Naive thymus-derived CD4-positive, alpha-beta T cell (primary cell): Measurements from ENCODE around the gene PKM. TPM values are rescaled to one million over a fixed set of nuclear protein-coding genes. Genes with fewer than 3 reads are reported as not detected.

ENCODE experiments used
- ATAC-seq: fragments of 150-1000 bp; cut with Tn5 transposase; 2 replicates; pipeline ENCODE4 v1.10.0; 2021; ENCODE audit warnings: mild to moderate bottlenecking, moderate library complexity
- CTCF ChIA-PET: fragments of 350-600 bp; sonication (Branson Sonifier 250); formaldehyde crosslinking; loops from one replicate; lab custom pipeline; 2021; ENCODE audit warnings: antibody characterized with exemption; lab: Charles Lee
- POLR2A ChIA-PET: fragments of 350-600 bp; sonication (Branson Sonifier 250); formaldehyde crosslinking; loops from one replicate; lab custom pipeline; 2021; ENCODE audit warnings: antibody characterized with exemption, inconsistent platforms; lab: Charles Lee
- DNase-seq, 9 donors: peaks; one replicate each; pipeline versions ENCODE4 v3.0.0 to v3.0.0-alpha.2; 2020 to 2022; ENCODE audit warnings: mixed read lengths in 1 of 9
- H3K27ac ChIP-seq: one replicate; pipeline ENCODE4 v1.7.0; 2013; ENCODE audit warnings: mild to moderate bottlenecking, low read depth, low read length, moderate library complexity
- H3K27me3 ChIP-seq, 2 donors: one replicate each; pipeline ENCODE4 v1.7.0; 2013; ENCODE audit warnings: low read length in 2 of 2, mild to moderate bottlenecking in 2 of 2, moderate library complexity in 2 of 2; ENCODE audit not compliant: control insufficient read depth in 2 of 2, insufficient read depth in 2 of 2
- H3K36me3 ChIP-seq, 3 experiments: 1 replicate in 2 of 3; 2 replicates in 1 of 3; pipeline ENCODE4 v1.7.0; 2013; ENCODE audit warnings: low read length in 3 of 3, mild to moderate bottlenecking in 3 of 3, moderate library complexity in 1 of 3; ENCODE audit not compliant: insufficient read depth in 3 of 3, control insufficient read depth in 2 of 3
- H3K4me1 ChIP-seq, 2 donors: one replicate each; pipeline ENCODE4 v1.7.0; 2013; ENCODE audit warnings: low read length in 2 of 2, mild to moderate bottlenecking in 2 of 2, moderate library complexity in 1 of 2; ENCODE audit not compliant: control insufficient read depth in 2 of 2, insufficient read depth in 2 of 2
- H3K4me3 ChIP-seq: 2 replicates; pipeline ENCODE4 v1.7.0; 2013; ENCODE audit warnings: mild to moderate bottlenecking, low read length
- H3K9me3 ChIP-seq, 3 experiments: 1 replicate in 2 of 3; 2 replicates in 1 of 3; pipeline ENCODE4 v1.7.0; 2013; ENCODE audit warnings: low read length in 3 of 3; ENCODE audit not compliant: control insufficient read depth in 2 of 3
- H3K27ac Mint-ChIP-seq, 9 donors: one replicate each; pipeline ENCODE4 v1.8.0; 2020 to 2022; ENCODE audit warnings: mixed read lengths in 9 of 9, mild to moderate bottlenecking in 8 of 9, moderate library complexity in 5 of 9, inconsistent platforms in 2 of 9
- H3K27me3 Mint-ChIP-seq, 5 donors: one replicate each; pipeline ENCODE4 v1.8.0; 2021 to 2022; ENCODE audit warnings: mixed read lengths in 5 of 5, mild to moderate bottlenecking in 1 of 5
- H3K36me3 Mint-ChIP-seq, 5 donors: one replicate each; pipeline ENCODE4 v1.8.0; 2020 to 2022; ENCODE audit warnings: mixed read lengths in 5 of 5, mild to moderate bottlenecking in 3 of 5, inconsistent platforms in 1 of 5
- H3K4me1 Mint-ChIP-seq, 7 donors: one replicate each; pipeline ENCODE4 v1.8.0; 2020 to 2022; ENCODE audit warnings: mixed read lengths in 7 of 7, mild to moderate bottlenecking in 3 of 7, inconsistent platforms in 1 of 7
- H3K4me3 Mint-ChIP-seq, 10 donors: one replicate each; pipeline ENCODE4 v1.8.0; 2020 to 2022; ENCODE audit warnings: mild to moderate bottlenecking in 10 of 10, mixed read lengths in 10 of 10, moderate library complexity in 6 of 10, inconsistent platforms in 2 of 10
- H3K9me3 Mint-ChIP-seq, 11 donors: one replicate each; pipeline ENCODE4 v1.8.0; 2020 to 2022; ENCODE audit warnings: mixed read lengths in 11 of 11, mild to moderate bottlenecking in 4 of 11, inconsistent platforms in 1 of 11, moderate library complexity in 1 of 11
- intact Hi-C, 2 donors: fragments of 100-400 bp; cut with micrococcal nuclease; formaldehyde crosslinking; loops; one replicate each; pipeline ENCODE4 v1.15.1; 2023
- polyA plus RNA-seq, 2 donors: library from polyadenylated mRNA; unstranded; fragments of 300-500 nt; fragmentation: Illumina TruSeq; gene quantifications; one replicate each; pipeline ENCODE4 v1.2.3, GENCODE V29; 2021
- total RNA-seq, 6 experiments: library from RNA in 5 of 6; stranded (reverse) in 5 of 6; gene quantifications; 1 replicate in 5 of 6; 2 replicates in 1 of 6; pipeline ENCODE4 v1.2.3 and lab custom pipeline; 2021 to 2026

PKM gene
- total and polyA plus RNA-seq, 7 experiments from 2014 or later, result 237 to 1,627 (median 357) TPM

GRCh38 chr15:72252663-72253299, 21.8 kb upstream of the PKM start:
- no peak overlapping the region for H3K27ac ChIP-seq
- H3K4me3 ChIP-seq, result no peak overlapping the region
- ChIA-PET CTCF (no interaction called here), POLR2A (interaction anchor here (2.4 kb wide), 1 partner anchor 21 kb away, joined by 11 read pairs; no protein-coding TSS in a partner anchor)
- intact Hi-C loops, result loop anchor here in 1 of 2 donors (5.0 kb wide), 1 partner anchor 55 kb away; the partner anchor contains the start of gene GRAMD2A
- no peaks in the 10 kb centered on the region for H3K9me3 Mint-ChIP-seq
- DNase-seq (no peak), ATAC-seq (no peak)
- peaks cover 12 to 90% (median 26%) of the 10 kb centered on the region in 3 experiments for H3K36me3 ChIP-seq
- no peaks in the 10 kb centered on the region for H3K4me1 ChIP-seq
- peaks cover 19 to 62% (median 25%) of the 10 kb centered on the region in 5 donors for H3K36me3 Mint-ChIP-seq
- H3K4me3 Mint-ChIP-seq, result no peak overlapping the region
- H3K9me3 ChIP-seq, result no peaks in the 10 kb centered on the region
- no peaks in the 10 kb centered on the region for H3K27me3 ChIP-seq
- H3K4me1 Mint-ChIP-seq, result peaks cover 0 to 7% (median 0%) of the 10 kb centered on the region in 7 donors
- no peaks in the 10 kb centered on the region for H3K27me3 Mint-ChIP-seq
- H3K27ac Mint-ChIP-seq, result no peak overlapping the region

- Histone ChIP-seq H3K36me3 (peaks cover 4 to 61% (median 6%) of the 10 kb centered on the region in 3 experiments), H3K27me3 (no peaks in the 10 kb centered on the region), H3K27ac (no peak overlapping the region), H3K4me1 (no peaks in the 10 kb centered on the region), H3K4me3 (no peak overlapping the region), H3K9me3 (no peaks in the 10 kb centered on the region)
- POLR2A ChIA-PET, result no interaction called here
- Mint-ChIP-seq H3K36me3 (peaks cover 22 to 51% (median 25%) of the 10 kb centered on the region in 5 donors), H3K9me3 (no peaks in the 10 kb centered on the region), H3K27me3 (no peaks in the 10 kb centered on the region), H3K4me1 (peaks cover 0 to 11% (median 0%) of the 10 kb centered on the region in 7 donors), H3K27ac (peak overlapping the region in 3 of 9 donors; percentile 25 to 59 (median 25)), H3K4me3 (no peak overlapping the region)
- ATAC-seq (no peak), DNase-seq (no peak)
- intact Hi-C loops, result no loop called here
- CTCF ChIA-PET, result no interaction called here
These were observed 18.3 kb upstream of the PKM start for GRCh38 chr15:72249142-72249810.

DNA sequence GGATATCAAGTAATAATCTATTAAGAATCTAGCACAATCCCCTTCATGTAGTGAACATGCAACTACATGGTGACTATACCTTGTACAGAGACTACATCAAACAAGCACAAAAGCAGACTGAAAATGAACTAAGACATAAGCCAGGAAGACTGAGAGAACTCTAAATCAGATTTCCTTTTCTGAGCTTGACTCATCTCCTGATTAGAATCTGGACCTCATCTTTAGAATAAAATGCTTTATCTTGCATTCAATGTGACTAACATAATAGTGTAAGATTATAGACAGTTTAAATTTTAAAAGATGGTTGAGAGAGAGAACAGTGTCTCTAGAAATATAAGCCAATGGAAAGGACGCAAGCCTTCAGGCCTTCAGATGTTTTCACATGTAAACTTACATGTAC, 17.5 kb upstream of the PKM start:
- intact Hi-C loops, result no loop called here
- H3K27me3 Mint-ChIP-seq, result no peaks in the 10 kb centered on the region
- DNase-seq, result no peak
- no peaks in the 10 kb centered on the region for H3K9me3 ChIP-seq
- no peak overlapping the region for H3K4me3 Mint-ChIP-seq
- no peaks in the 10 kb centered on the region for H3K9me3 Mint-ChIP-seq
- no peaks in the 10 kb centered on the region for H3K4me1 ChIP-seq
- ATAC-seq, result no peak
- POLR2A ChIA-PET, result no interaction called here
- peaks cover 0 to 11% (median 0%) of the 10 kb centered on the region in 7 donors for H3K4me1 Mint-ChIP-seq
- H3K36me3 Mint-ChIP-seq, result peaks cover 20 to 50% (median 23%) of the 10 kb centered on the region in 5 donors
- H3K36me3 ChIP-seq, result peaks cover 4 to 61% (median 6%) of the 10 kb centered on the region in 3 experiments
- no peaks in the 10 kb centered on the region for H3K27me3 ChIP-seq
- CTCF ChIA-PET, result no interaction called here
- no peak overlapping the region for H3K27ac ChIP-seq
- no peak overlapping the region for H3K4me3 ChIP-seq
- peak overlapping the region in 2 of 9 donors; percentile 25 to 44 for H3K27ac Mint-ChIP-seq

- Mint-ChIP-seq H3K4me1 (peaks cover 0 to 19% (median 0%) of the 10 kb centered on the region in 7 donors), H3K9me3 (no peaks in the 10 kb centered on the region), H3K27ac (peak overlapping the region in 6 of 9 donors; percentile 5 to 85 (median 48)), H3K4me3 (no peak overlapping the region), H3K36me3 (peaks cover 4 to 37% (median 18%) of the 10 kb centered on the region in 5 donors), H3K27me3 (no peaks in the 10 kb centered on the region)
- H3K4me1 ChIP-seq, result no peaks in the 10 kb centered on the region
- H3K36me3 ChIP-seq, result peaks cover 0 to 49% (median 0%) of the 10 kb centered on the region in 3 experiments
- ATAC-seq (no peak), DNase-seq (no peak)
- ChIA-PET CTCF (interaction anchor here (1.3 kb wide), 1 partner anchor 16 kb away, joined by 3 read pairs; no protein-coding TSS in a partner anchor), POLR2A (interaction anchor here (1.3 kb wide), 1 partner anchor 30 kb away, joined by 4 read pairs; no protein-coding TSS in a partner anchor)
- no peaks in the 10 kb centered on the region for H3K27me3 ChIP-seq
- no peak overlapping the region for H3K4me3 ChIP-seq
- H3K27ac ChIP-seq, result no peak overlapping the region
- no peaks in the 10 kb centered on the region for H3K9me3 ChIP-seq
- intact Hi-C loops, result no loop called here
These were observed 11.9 kb upstream of the PKM start for GRCh38 chr15:72242775-72243370.

DNA sequence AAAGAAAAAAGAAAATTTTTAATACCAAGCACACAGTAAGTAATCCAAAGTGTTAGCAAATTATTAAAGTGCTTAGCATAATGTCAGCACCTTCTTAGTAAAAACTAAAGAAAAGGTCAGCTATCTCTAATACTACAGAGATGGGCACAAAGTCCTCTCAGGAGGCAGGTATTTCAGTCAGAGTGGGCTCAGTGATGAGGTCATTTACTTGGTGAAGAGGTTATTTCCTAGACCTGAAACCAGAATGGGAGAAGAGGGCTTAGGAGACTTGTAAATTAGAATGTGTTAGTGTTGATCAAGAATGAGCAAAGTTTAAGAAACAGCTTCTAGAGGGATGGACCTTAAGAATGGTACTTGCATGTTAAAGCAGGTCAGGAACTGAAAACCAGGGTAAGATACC, 8.7 kb upstream of the PKM start:
- CTCF ChIA-PET, result interaction anchor here (1.7 kb wide), 1 partner anchor 12 kb away, joined by 7 read pairs; no protein-coding TSS in a partner anchor
- H3K4me1 Mint-ChIP-seq, result peaks cover under 1 to 38% (median 15%) of the 10 kb centered on the region in 7 donors

DNA sequence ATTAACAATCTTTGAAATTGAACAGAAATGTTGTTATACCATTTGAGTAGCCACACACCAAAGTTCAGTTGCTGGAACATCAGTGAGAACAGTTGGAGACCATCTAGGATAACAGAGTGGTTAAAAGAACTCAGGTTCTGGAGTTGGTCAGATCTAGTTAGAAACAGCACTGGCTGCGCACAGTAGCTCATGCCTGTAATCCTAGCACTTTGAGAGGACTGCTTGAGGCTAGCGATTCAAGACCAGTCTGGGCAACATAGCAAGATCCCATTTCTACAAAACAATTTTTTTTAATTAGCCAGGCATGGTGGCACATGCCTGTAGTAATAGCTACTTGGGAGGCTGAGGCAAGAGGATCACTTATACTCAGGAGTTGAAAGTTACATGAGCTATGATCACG, 7.6 kb upstream of the PKM start:
- H3K27ac Mint-ChIP-seq, result no peak overlapping the region

More for the DNA sequence above, 8.7 kb upstream of the PKM start:
- Mint-ChIP-seq H3K27ac (peak overlapping the region in 6 of 9 donors; percentile 28 to 82 (median 57)), H3K27me3 (peaks cover 0 to 2% (median 0%) of the 10 kb centered on the region in 5 donors), H3K36me3 (peaks cover 0 to 27% (median 12%) of the 10 kb centered on the region in 5 donors), H3K4me3 (no peak overlapping the region), H3K9me3 (no peaks in the 10 kb centered on the region)
- intact Hi-C loops, result loop anchor here in 1 of 2 donors (10.0 kb wide), 1 partner anchor 445 kb away; the partner anchor contains the start of genes BBS4 and HIGD2B
- POLR2A ChIA-PET, result interaction anchor here (1.5 kb wide), 1 partner anchor 9 kb away, joined by 5 read pairs; the partner anchor contains the start of gene PKM
- Histone ChIP-seq H3K4me3 (no peak overlapping the region), H3K4me1 (peaks cover 0 to 11% of the 10 kb centered on the region in 2 donors), H3K27ac (peak overlapping the region; percentile 32), H3K36me3 (peaks cover 0 to 49% (median 0%) of the 10 kb centered on the region in 3 experiments), H3K9me3 (no peaks in the 10 kb centered on the region), H3K27me3 (no peaks in the 10 kb centered on the region)
- DNase-seq (no peak), ATAC-seq (no peak)

More for the DNA sequence above, 7.6 kb upstream of the PKM start:
- H3K9me3 ChIP-seq, result no peaks in the 10 kb centered on the region
- CTCF ChIA-PET, result interaction anchor here (1.7 kb wide), 1 partner anchor 11 kb away, joined by 7 read pairs; no protein-coding TSS in a partner anchor
- Mint-ChIP-seq H3K4me1 (peaks cover 8 to 33% (median 20%) of the 10 kb centered on the region in 7 donors), H3K4me3 (no peak overlapping the region), H3K9me3 (no peaks in the 10 kb centered on the region), H3K36me3 (peaks cover 0 to 19% (median 12%) of the 10 kb centered on the region in 5 donors), H3K27me3 (peaks cover 0 to 2% (median 0%) of the 10 kb centered on the region in 5 donors)
- no peaks in the 10 kb centered on the region for H3K27me3 ChIP-seq
- no peak for ATAC-seq
- H3K36me3 ChIP-seq, result peaks cover 0 to 38% (median 0%) of the 10 kb centered on the region in 3 experiments
- POLR2A ChIA-PET, result interaction anchor here (0.9 to 1.5 kb wide), 2 partner anchors 8 to 12 kb away, joined by 3 to 5 read pairs; partner anchors contain the start of gene PKM
- H3K4me1 ChIP-seq, result peaks cover 0 to 11% of the 10 kb centered on the region in 2 donors
- H3K27ac ChIP-seq, result no peak overlapping the region
- DNase-seq, result no peak
- H3K4me3 ChIP-seq, result no peak overlapping the region
- intact Hi-C loops, result loop anchor here in 1 of 2 donors (10.0 kb wide), 1 partner anchor 446 kb away; the partner anchor contains the start of genes BBS4 and HIGD2B
